HG02678 (cell line): ENCODE data around the gene UQCC2.

ENCODE experiments used
- ATAC-seq: cut with Tn5 transposase; IDR thresholded peaks from one replicate; pipeline ENCODE4 v1.9.1; 2021; ENCODE audit warnings: mild to moderate bottlenecking, moderate library complexity; ENCODE audit not compliant: unreplicated experiment

Gene UQCC2

GRCh38 chr6:33744001-33744848 lies 32.7 kb upstream of the UQCC2 start:
- no peak for ATAC-seq

- ATAC-seq = no peak
Measured at GRCh38 chr6:33742837-33743236, 31.3 kb upstream of the UQCC2 start.

GRCh38 chr6:33742092-33742491 lies 30.6 kb upstream of the UQCC2 start:
- no peak for ATAC-seq

- ATAC-seq = no peak
Measured at GRCh38 chr6:33740794-33741193, 29.3 kb upstream of the UQCC2 start.

GRCh38 chr6:33740204-33740608 lies 28.7 kb upstream of the UQCC2 start:
- ATAC-seq = no peak

GRCh38 chr6:33739571-33739970 lies 28.1 kb upstream of the UQCC2 start:
- ATAC-seq = no peak

- ATAC-seq = no peak
Measured at GRCh38 chr6:33738879-33739278, 27.4 kb upstream of the UQCC2 start.

GRCh38 chr6:33738153-33738552 lies 26.7 kb upstream of the UQCC2 start:
- ATAC-seq = no peak

- ATAC-seq = no peak
Measured at GRCh38 chr6:33737267-33738026, 25.9 kb upstream of the UQCC2 start.

- no peak for ATAC-seq
Measured at GRCh38 chr6:33735216-33735615, 23.7 kb upstream of the UQCC2 start.

GRCh38 chr6:33733709-33734007 lies 22.2 kb upstream of the UQCC2 start:
- ATAC-seq = no peak

GRCh38 chr6:33732817-33733708 lies 21.6 kb upstream of the UQCC2 start:
- no peak for ATAC-seq

GRCh38 chr6:33732385-33732784 lies 20.9 kb upstream of the UQCC2 start:
- ATAC-seq = no peak

- ATAC-seq = no peak
Measured at GRCh38 chr6:33731751-33732282, 20.3 kb upstream of the UQCC2 start.

GRCh38 chr6:33731035-33731434 lies 19.5 kb upstream of the UQCC2 start:
- no peak for ATAC-seq

GRCh38 chr6:33730611-33731010 lies 19.1 kb upstream of the UQCC2 start:
- ATAC-seq = no peak

- ATAC-seq = no peak
Measured at GRCh38 chr6:33729059-33729458, 17.6 kb upstream of the UQCC2 start.

GRCh38 chr6:33728438-33728837 lies 16.9 kb upstream of the UQCC2 start:
- no peak for ATAC-seq

GRCh38 chr6:33727932-33728331 lies 16.4 kb upstream of the UQCC2 start:
- ATAC-seq = no peak

GRCh38 chr6:33727126-33727525 lies 15.6 kb upstream of the UQCC2 start:
- no peak for ATAC-seq

GRCh38 chr6:33726696-33727095 lies 15.2 kb upstream of the UQCC2 start:
- ATAC-seq = no peak
